NCI-H774 (cell line): ENCODE data around the gene DCAF8L2.
"Not testable (repeated sequence)": the region's sequence is repeated elsewhere in the genome, so short reads cannot be mapped to it uniquely, and the experiment has no call there.

Experiments
- DNase-seq: peaks from one replicate; lab custom pipeline; 2025; lab: John Stamatoyannopoulos, UW

DCAF8L2 gene

GRCh38 chrX:27679281-27679680 is 89.1 kb downstream of the DCAF8L2 start:
- DNase-seq: no peak

GRCh38 chrX:27680726-27681125 is 90.6 kb downstream of the DCAF8L2 start:
- DNase-seq: no peak

GRCh38 chrX:27683566-27684208 is 93.5 kb downstream of the DCAF8L2 start:
- DNase-seq: not testable (repeated sequence)

GRCh38 chrX:27694667-27695066 is 104.5 kb downstream of the DCAF8L2 start:
- no peak for DNase-seq

GRCh38 chrX:27706526-27706925 is 116.4 kb downstream of the DCAF8L2 start:
- DNase-seq: no peak

- DNase-seq: no peak
Observed at GRCh38 chrX:27715610-27716009, 125.5 kb downstream of the DCAF8L2 start.

- no peak for DNase-seq
Observed at GRCh38 chrX:27728291-27728690, 138.1 kb downstream of the DCAF8L2 start.

GRCh38 chrX:27731962-27732361 is 141.8 kb downstream of the DCAF8L2 start:
- no peak for DNase-seq

GRCh38 chrX:27735914-27736313 is 145.8 kb downstream of the DCAF8L2 start:
- DNase-seq: no peak

- no peak for DNase-seq
Observed at GRCh38 chrX:27740933-27741332, 150.8 kb downstream of the DCAF8L2 start.

- DNase-seq: not testable (repeated sequence)
Observed at GRCh38 chrX:27743521-27743920, 153.4 kb downstream of the DCAF8L2 start.

- no peak for DNase-seq
Observed at GRCh38 chrX:27746516-27746915, 156.4 kb downstream of the DCAF8L2 start.

- DNase-seq: not testable (repeated sequence)
Observed at GRCh38 chrX:27750298-27750697, 160.2 kb downstream of the DCAF8L2 start.

GRCh38 chrX:27751976-27752375 is 161.8 kb downstream of the DCAF8L2 start:
- DNase-seq: no peak

GRCh38 chrX:27765718-27766117 is 175.6 kb downstream of the DCAF8L2 start:
- DNase-seq: no peak

GRCh38 chrX:27767387-27767786 is 177.2 kb downstream of the DCAF8L2 start:
- no peak for DNase-seq

- DNase-seq: no peak
Observed at GRCh38 chrX:27775984-27776383, 185.8 kb downstream of the DCAF8L2 start.

- no peak for DNase-seq
Observed at GRCh38 chrX:27796640-27797257, 206.6 kb downstream of the DCAF8L2 start.

- no peak for DNase-seq
Observed at GRCh38 chrX:27797575-27797974, 207.4 kb downstream of the DCAF8L2 start.
